ENCODE results near the gene SPANXN2. TPM values are rescaled to one million over a fixed set of nuclear protein-coding genes. Genes with fewer than 3 reads are reported as not detected.

The SPANXN2 gene
- total and polyA plus RNA-seq, 4 donors = not detected

DNA sequence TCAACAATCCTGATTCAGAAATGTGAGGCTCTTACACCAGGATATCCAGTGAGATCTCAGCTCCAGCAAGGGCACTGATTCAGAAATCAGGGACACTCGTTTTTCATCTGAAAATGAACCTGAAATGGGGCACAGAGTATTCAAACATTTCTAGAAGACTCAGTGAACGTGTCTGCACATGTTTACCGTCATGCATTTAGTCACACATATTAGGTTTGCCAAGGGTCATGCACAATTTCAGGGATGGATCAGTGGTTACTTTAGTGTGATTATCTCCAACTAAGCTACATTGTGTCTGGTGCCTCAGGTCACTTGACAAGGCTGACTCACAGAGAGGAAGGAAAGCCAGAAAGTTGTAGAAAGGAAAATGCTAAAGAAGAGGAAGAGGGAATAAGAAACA lies 33.6 kb upstream of the SPANXN2 start:
- WGBS = 46% methylated on average over 3 of the region's 3 CpGs
- Histone ChIP-seq H3K9me3 (ENCODE audit: control insufficient read depth in 4 of 4, low read length in 3 of 4) (no peaks in the 10 kb centered on the region), H3K4me1 (ENCODE audit: control insufficient read depth in 4 of 4, insufficient read depth in 4 of 4, low read length in 3 of 4) (no peaks in the 10 kb centered on the region), H3K27me3 (ENCODE audit: control insufficient read depth in 4 of 4, insufficient read depth in 4 of 4, low read length in 3 of 4) (no peaks in the 10 kb centered on the region), H3K9ac (ENCODE audit: low read depth in 1 of 2, low read length in 2 of 2) (no peak overlapping the region), H3K36me3 (ENCODE audit: control insufficient read depth in 4 of 4, insufficient read depth in 3 of 4, low read depth in 1 of 4, low read length in 3 of 4) (no peaks in the 10 kb centered on the region), H3K27ac (ENCODE audit: low read depth in 1 of 2, low read length in 2 of 2) (no peak overlapping the region), H3K4me3 (ENCODE audit: low read depth in 1 of 3, low read length in 3 of 3) (no peak overlapping the region)
- TF ChIP-seq YY1 (IDR thresholded peaks at IDR 0.05) (no peak), EGR1 (IDR thresholded peaks at IDR 0.05; ENCODE audit: low read depth in 2 of 2) (no peak), HNF4G (IDR thresholded peaks at IDR 0.05) (no peak), HNF4A (conservative IDR thresholded peaks at IDR 0.05) (no peak), SP1 (IDR thresholded peaks at IDR 0.05) (no peak), FOXA1 (IDR thresholded peaks at IDR 0.05) (no peak), FOXA2 (IDR thresholded peaks at IDR 0.05) (no peak), RXRA (IDR thresholded peaks at IDR 0.05) (no peak), JUND (IDR thresholded peaks at IDR 0.05) (no peak), NR2F2 (IDR thresholded peaks at IDR 0.05) (no peak), RAD21 (IDR thresholded peaks at IDR 0.05) (no peak), TAF1 (conservative IDR thresholded peaks at IDR 0.05) (no peak)
- TF ChIP-seq, protein P1, sequence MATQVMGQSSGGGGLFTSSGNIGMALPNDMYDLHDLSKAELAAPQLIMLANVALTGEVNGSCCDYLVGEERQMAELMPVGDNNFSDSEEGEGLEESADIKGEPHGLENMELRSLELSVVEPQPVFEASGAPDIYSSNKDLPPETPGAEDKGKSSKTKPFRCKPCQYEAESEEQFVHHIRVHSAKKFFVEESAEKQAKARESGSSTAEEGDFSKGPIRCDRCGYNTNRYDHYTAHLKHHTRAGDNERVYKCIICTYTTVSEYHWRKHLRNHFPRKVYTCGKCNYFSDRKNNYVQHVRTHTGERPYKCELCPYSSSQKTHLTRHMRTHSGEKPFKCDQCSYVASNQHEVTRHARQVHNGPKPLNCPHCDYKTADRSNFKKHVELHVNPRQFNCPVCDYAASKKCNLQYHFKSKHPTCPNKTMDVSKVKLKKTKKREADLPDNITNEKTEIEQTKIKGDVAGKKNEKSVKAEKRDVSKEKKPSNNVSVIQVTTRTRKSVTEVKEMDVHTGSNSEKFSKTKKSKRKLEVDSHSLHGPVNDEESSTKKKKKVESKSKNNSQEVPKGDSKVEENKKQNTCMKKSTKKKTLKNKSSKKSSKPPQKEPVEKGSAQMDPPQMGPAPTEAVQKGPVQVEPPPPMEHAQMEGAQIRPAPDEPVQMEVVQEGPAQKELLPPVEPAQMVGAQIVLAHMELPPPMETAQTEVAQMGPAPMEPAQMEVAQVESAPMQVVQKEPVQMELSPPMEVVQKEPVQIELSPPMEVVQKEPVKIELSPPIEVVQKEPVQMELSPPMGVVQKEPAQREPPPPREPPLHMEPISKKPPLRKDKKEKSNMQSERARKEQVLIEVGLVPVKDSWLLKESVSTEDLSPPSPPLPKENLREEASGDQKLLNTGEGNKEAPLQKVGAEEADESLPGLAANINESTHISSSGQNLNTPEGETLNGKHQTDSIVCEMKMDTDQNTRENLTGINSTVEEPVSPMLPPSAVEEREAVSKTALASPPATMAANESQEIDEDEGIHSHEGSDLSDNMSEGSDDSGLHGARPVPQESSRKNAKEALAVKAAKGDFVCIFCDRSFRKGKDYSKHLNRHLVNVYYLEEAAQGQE (IDR thresholded peaks at IDR 0.05) = no peak
- TF ChIP-seq, protein P2, sequence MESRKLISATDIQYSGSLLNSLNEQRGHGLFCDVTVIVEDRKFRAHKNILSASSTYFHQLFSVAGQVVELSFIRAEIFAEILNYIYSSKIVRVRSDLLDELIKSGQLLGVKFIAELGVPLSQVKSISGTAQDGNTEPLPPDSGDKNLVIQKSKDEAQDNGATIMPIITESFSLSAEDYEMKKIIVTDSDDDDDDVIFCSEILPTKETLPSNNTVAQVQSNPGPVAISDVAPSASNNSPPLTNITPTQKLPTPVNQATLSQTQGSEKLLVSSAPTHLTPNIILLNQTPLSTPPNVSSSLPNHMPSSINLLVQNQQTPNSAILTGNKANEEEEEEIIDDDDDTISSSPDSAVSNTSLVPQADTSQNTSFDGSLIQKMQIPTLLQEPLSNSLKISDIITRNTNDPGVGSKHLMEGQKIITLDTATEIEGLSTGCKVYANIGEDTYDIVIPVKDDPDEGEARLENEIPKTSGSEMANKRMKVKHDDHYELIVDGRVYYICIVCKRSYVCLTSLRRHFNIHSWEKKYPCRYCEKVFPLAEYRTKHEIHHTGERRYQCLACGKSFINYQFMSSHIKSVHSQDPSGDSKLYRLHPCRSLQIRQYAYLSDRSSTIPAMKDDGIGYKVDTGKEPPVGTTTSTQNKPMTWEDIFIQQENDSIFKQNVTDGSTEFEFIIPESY (IDR thresholded peaks at IDR 0.05) = no peak
- TF ChIP-seq, protein P3, sequence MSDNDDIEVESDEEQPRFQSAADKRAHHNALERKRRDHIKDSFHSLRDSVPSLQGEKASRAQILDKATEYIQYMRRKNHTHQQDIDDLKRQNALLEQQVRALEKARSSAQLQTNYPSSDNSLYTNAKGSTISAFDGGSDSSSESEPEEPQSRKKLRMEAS (IDR thresholded peaks at IDR 0.05) = no peak
- TF ChIP-seq, protein P4, sequence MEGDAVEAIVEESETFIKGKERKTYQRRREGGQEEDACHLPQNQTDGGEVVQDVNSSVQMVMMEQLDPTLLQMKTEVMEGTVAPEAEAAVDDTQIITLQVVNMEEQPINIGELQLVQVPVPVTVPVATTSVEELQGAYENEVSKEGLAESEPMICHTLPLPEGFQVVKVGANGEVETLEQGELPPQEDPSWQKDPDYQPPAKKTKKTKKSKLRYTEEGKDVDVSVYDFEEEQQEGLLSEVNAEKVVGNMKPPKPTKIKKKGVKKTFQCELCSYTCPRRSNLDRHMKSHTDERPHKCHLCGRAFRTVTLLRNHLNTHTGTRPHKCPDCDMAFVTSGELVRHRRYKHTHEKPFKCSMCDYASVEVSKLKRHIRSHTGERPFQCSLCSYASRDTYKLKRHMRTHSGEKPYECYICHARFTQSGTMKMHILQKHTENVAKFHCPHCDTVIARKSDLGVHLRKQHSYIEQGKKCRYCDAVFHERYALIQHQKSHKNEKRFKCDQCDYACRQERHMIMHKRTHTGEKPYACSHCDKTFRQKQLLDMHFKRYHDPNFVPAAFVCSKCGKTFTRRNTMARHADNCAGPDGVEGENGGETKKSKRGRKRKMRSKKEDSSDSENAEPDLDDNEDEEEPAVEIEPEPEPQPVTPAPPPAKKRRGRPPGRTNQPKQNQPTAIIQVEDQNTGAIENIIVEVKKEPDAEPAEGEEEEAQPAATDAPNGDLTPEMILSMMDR (IDR thresholded peaks at IDR 0.05; ENCODE audit: low read depth, low read length, missing input control) = no peak
- TF ChIP-seq, protein P5, sequence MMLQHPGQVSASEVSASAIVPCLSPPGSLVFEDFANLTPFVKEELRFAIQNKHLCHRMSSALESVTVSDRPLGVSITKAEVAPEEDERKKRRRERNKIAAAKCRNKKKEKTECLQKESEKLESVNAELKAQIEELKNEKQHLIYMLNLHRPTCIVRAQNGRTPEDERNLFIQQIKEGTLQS (IDR thresholded peaks at IDR 0.05) = no peak
- no peak for DNase-seq (ENCODE audit: low spot score)

DNA sequence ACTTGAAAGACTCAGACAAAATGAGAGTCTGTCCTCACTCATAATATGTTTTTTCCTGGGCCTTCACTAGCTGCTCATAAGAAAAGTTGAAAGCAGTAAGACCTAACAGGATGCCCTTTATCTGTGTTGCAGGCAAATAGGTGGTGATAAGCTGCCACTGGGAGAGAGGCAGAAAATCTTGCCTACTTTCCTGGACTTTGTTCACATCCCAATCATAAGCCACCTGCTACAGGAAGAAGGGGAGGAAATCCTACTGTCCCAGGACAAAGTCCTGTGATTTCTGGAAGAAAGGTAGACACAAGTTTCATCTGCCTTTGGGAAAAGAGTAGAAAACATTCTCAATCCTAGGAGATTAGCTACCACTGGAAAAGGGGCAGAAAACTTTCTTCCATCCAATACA lies 13.3 kb upstream of the SPANXN2 start:
- no peak overlapping the region for H3K9ac ChIP-seq (ENCODE audit: low read depth in 1 of 2, low read length in 2 of 2)
- H3K36me3 ChIP-seq (ENCODE audit: control insufficient read depth in 4 of 4, insufficient read depth in 3 of 4, low read depth in 1 of 4, low read length in 3 of 4) = no peaks in the 10 kb centered on the region
- H3K27ac ChIP-seq (ENCODE audit: low read depth in 1 of 2, low read length in 2 of 2) = no peak overlapping the region
- no peaks in the 10 kb centered on the region for H3K9me3 ChIP-seq (ENCODE audit: control insufficient read depth in 4 of 4, low read length in 3 of 4)
- no peaks in the 10 kb centered on the region for H3K27me3 ChIP-seq (ENCODE audit: control insufficient read depth in 4 of 4, insufficient read depth in 4 of 4, low read length in 3 of 4)
- no peak for DNase-seq (ENCODE audit: low spot score)
- no peaks in the 10 kb centered on the region for H3K4me1 ChIP-seq (ENCODE audit: control insufficient read depth in 4 of 4, insufficient read depth in 4 of 4, low read length in 3 of 4)
- H3K4me3 ChIP-seq (ENCODE audit: low read depth in 1 of 3, low read length in 3 of 3) = no peak overlapping the region
- TF ChIP-seq, protein P2 (IDR thresholded peaks at IDR 0.05) = no peak
- no peak for TF ChIP-seq GABPA (IDR thresholded peaks at IDR 0.05 in 1 of 2, conservative IDR thresholded peaks at IDR 0.05 in 1 of 2)
- no peak for TF ChIP-seq NR2F2 (IDR thresholded peaks at IDR 0.05)
- no peak for TF ChIP-seq FOXA2 (IDR thresholded peaks at IDR 0.05)
- no peak for TF ChIP-seq TAF1 (conservative IDR thresholded peaks at IDR 0.05)
- no peak for TF ChIP-seq JUND (IDR thresholded peaks at IDR 0.05)
- TF ChIP-seq FOXA1 (IDR thresholded peaks at IDR 0.05) = no peak
- TF ChIP-seq, protein P1 (IDR thresholded peaks at IDR 0.05) = no peak
- no peak for TF ChIP-seq YY1 (IDR thresholded peaks at IDR 0.05)
- TF ChIP-seq EGR1 (IDR thresholded peaks at IDR 0.05; ENCODE audit: low read depth in 2 of 2) = no peak
- TF ChIP-seq HNF4G (IDR thresholded peaks at IDR 0.05) = no peak
- no peak for TF ChIP-seq SP1 (IDR thresholded peaks at IDR 0.05)
- TF ChIP-seq, protein P5 (IDR thresholded peaks at IDR 0.05) = no peak
- no peak for TF ChIP-seq RXRA (IDR thresholded peaks at IDR 0.05)

Data from liver (tissue), 9 donors.